Natural killer cell treated with Interleukin-12 subunit alpha and Interleukin-12 subunit beta and Interleukin-15 and Interleukin-18, amount 100 ng/mL, for 72 hours (primary cell): ENCODE measurements around the gene TREX2. TPM values are rescaled to one million over a fixed set of nuclear protein-coding genes. Genes with fewer than 3 reads are reported as not detected.

Experiments used
- ATAC-seq, 2 donors: fragments of 150-1000 bp; cut with Tn5 transposase in 1 of 2; sonication (Bioruptor Pico), chemical (Tn5 transposase) in 1 of 2; 2 replicates each; pipeline ENCODE4 v1.10.0; 2021
- DNase-seq: peaks from one replicate; pipeline ENCODE4 v3.0.0; 2022; ENCODE audit warnings: low spot score
- H3K27ac Mint-ChIP-seq, 2 donors: 1 replicate in 1 of 2; 2 replicates in 1 of 2; pipeline ENCODE4 v1.8.0; 2022; ENCODE audit warnings: mixed read lengths in 2 of 2, mild to moderate bottlenecking in 1 of 2, moderate library complexity in 1 of 2
- H3K27me3 Mint-ChIP-seq, 2 donors: 1 replicate in 1 of 2; 2 replicates in 1 of 2; pipeline ENCODE4 v1.8.0; 2022; ENCODE audit warnings: mixed read lengths in 2 of 2
- H3K36me3 Mint-ChIP-seq: one replicate; pipeline ENCODE4 v1.8.0; 2022; ENCODE audit warnings: mixed read lengths
- H3K4me1 Mint-ChIP-seq, 2 donors: 1 replicate in 1 of 2; 2 replicates in 1 of 2; pipeline ENCODE4 v1.8.0; 2022; ENCODE audit warnings: low read depth in 2 of 2, mixed read lengths in 2 of 2, mild to moderate bottlenecking in 1 of 2
- H3K4me3 Mint-ChIP-seq: one replicate; pipeline ENCODE4 v1.8.0; 2022; ENCODE audit warnings: mixed read lengths
- H3K9me3 Mint-ChIP-seq: 2 replicates; pipeline ENCODE4 v1.8.0; 2022; ENCODE audit warnings: mixed read lengths
- total RNA-seq, 2 donors: library from RNA; stranded (reverse); gene quantifications; one replicate each; pipeline ENCODE4 v1.2.3, GENCODE V29; 2022

Gene TREX2
- 1 to 10 TPM; 1.4 to 4.5 TPM for total RNA-seq

DNA sequence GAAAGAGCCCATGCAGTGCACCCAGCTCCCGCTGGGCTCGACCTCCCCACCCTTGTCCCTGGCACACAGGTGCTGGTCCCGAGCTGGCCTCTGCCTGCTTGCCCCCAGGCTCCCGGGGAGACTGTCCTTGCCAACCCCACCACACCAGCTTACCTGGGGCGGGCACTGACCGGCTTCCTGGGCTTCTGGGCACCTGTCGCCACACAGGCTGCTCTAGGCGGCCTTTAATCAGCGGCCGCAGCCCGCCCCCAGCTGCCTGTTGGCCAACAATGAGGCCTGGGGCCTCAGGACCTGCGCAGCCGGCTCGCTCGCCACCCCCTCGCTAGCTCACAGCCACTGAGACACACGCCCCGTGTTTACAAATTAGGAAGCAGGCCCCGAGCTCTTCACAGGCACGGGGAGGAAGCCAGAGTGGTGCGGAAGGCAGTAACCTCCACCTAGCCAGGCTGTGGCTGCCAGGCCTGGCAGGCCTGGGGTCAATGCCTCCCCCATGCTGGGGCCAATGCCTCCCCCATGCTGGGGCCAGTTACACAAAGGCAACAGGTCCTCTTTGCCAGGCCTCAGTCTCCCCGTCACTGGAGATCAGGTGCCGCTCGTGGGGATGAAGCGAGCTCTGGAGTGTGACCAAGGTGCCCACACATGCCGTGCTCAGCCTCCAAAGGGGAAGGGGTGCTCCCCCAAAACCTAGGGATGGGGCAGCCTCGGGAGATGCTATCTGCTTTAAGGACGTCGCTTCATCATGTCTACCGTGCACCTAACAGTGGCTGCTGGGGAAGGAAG is at the start of gene TREX2:
TREX2 (minus strand) TSS at position 201 of the 780 bp plus-strand sequence. CDS start 626 bp downstream, outside the sequence.
- Mint-ChIP-seq H3K27me3 (no peaks in the 10 kb centered on the region), H3K36me3 (no peaks in the 10 kb centered on the region), H3K4me1 (no peaks in the 10 kb centered on the region), H3K27ac (no peak within 1 kb of the TSS), H3K4me3 (no peak within 1 kb of the TSS), H3K9me3 (no peaks in the 10 kb centered on the region)
- ATAC-seq (no peak), DNase-seq (no peak)

DNA sequence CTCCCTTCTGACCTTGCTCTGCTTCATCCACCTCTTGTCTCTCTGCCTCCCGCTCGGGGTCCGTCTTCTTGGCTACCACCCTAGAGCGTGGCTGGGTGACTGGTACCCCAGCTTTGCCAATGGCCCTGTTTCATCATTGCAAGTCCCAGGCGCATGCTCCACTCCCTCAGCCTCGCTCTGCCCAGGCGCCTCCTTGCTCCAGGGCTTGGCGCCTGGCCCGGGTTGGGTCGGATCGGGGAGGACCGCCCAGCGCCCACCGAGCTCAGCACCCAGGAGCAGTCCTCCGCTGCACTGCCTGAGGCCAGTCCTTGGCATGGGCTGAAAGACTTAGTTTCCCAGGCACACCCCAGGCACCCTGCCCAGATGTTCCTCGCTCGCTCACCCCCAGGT is 49.5 kb upstream of the TREX2 start:
- no peaks in the 10 kb centered on the region for H3K4me1 Mint-ChIP-seq
- no peaks in the 10 kb centered on the region for H3K9me3 Mint-ChIP-seq
- H3K36me3 Mint-ChIP-seq = no peaks in the 10 kb centered on the region
- H3K27me3 Mint-ChIP-seq = peaks cover 0 to 3% of the 10 kb centered on the region in 2 donors
- H3K4me3 Mint-ChIP-seq = no peak overlapping the region
- H3K27ac Mint-ChIP-seq = no peak overlapping the region
- ATAC-seq (no peak), DNase-seq (no peak)

GRCh38 chrX:153494541-153495361 is 48.9 kb upstream of the TREX2 start, which contains the start of gene BGN:
BGN (plus strand) TSS chrX:153494980; CDS start chrX:153504632, 9,652 bp downstream.
- Mint-ChIP-seq H3K27me3 (peaks cover 0 to 3% of the 10 kb centered on the region in 2 donors), H3K4me3 (no peak within 1 kb of the TSS), H3K4me1 (no peaks in the 10 kb centered on the region), H3K9me3 (no peaks in the 10 kb centered on the region), H3K36me3 (no peaks in the 10 kb centered on the region), H3K27ac (no peak within 1 kb of the TSS)
- ATAC-seq (no peak), DNase-seq (no peak)

- H3K36me3 Mint-ChIP-seq = no peaks in the 10 kb centered on the region
These were observed 48.2 kb upstream of the TREX2 start for GRCh38 chrX:153494061-153494460.

DNA sequence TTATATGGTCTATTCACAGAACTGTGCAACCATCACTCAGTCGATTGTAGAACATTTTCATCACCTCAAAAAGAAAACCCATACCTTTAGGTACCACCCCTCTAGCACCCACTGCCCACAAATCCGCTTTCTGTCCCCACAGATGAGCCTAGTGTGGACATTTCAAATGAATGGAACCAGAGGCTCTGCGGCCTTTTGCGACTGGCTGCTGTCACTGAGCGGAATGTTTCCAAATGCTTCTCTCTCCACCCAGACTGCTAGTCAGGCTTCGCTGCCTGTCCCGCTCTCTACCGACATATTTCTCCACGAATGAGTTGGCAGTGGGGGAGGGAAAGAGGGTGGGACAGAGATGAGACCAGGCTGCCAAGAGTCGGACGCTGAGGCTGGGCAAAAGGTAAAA is 47.2 kb upstream of the TREX2 start:
- no peaks in the 10 kb centered on the region for H3K4me1 Mint-ChIP-seq
- DNase-seq (no peak), ATAC-seq (no peak)
- H3K27ac Mint-ChIP-seq = no peak overlapping the region
- peaks cover 0 to 3% of the 10 kb centered on the region in 2 donors for H3K27me3 Mint-ChIP-seq
- no peak overlapping the region for H3K4me3 Mint-ChIP-seq
- no peaks in the 10 kb centered on the region for H3K9me3 Mint-ChIP-seq
- H3K36me3 Mint-ChIP-seq = no peaks in the 10 kb centered on the region

More at GRCh38 chrX:153494061-153494460, 48.2 kb upstream of the TREX2 start:
- Mint-ChIP-seq H3K27ac (no peak overlapping the region), H3K4me1 (no peaks in the 10 kb centered on the region), H3K9me3 (no peaks in the 10 kb centered on the region), H3K27me3 (peaks cover 0 to 3% of the 10 kb centered on the region in 2 donors), H3K4me3 (no peak overlapping the region)
- no peak for ATAC-seq
- DNase-seq = no peak

DNA sequence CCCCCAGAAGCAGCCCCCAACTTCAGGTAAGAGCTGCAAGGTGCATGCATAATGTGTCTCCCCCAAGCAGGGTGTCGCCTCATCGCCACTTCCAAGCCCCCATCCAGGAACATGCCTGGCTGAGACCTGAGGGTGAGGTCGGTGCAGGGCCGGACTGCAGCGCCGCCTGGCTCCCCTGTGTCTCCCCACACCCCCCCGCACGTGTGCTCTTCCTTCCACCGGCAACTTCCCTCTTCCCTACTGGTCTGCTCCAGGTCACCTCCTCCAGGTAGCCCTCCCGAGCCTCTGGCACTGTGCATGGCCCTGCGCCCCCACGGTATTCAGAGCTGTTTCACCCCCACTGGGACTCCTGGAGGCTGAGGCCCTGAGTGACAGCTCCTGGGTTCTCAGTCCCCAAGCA is 46.7 kb upstream of the TREX2 start:
- Mint-ChIP-seq H3K4me3 (no peak overlapping the region), H3K4me1 (no peaks in the 10 kb centered on the region), H3K36me3 (no peaks in the 10 kb centered on the region), H3K27me3 (peaks cover 0 to 3% of the 10 kb centered on the region in 2 donors), H3K9me3 (no peaks in the 10 kb centered on the region), H3K27ac (no peak overlapping the region)
- DNase-seq = no peak
- no peak for ATAC-seq

DNA sequence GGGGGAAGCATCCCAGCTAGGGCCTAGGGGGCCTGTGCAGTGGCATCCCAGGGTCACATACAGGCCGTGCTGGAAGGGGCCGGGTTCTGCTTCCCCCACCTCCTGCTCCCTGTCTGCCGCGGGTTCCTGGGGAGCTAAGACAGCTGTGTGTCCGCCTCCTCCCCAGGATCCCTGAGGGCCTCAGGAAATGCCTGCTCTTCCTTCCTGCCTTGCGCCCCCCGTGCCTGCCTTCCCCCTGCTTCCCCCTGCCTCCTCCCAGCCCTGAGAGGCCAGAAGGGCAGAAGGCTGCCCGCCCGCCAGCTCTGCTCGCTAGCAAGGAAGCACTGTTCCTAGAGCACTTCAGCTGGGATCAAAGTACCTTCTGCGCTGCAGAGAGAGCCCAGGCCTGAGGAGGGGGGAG is 46.1 kb upstream of the TREX2 start:
- Mint-ChIP-seq H3K9me3 (no peaks in the 10 kb centered on the region), H3K4me3 (no peak overlapping the region), H3K4me1 (no peaks in the 10 kb centered on the region), H3K27ac (no peak overlapping the region), H3K27me3 (peaks cover 0 to 3% of the 10 kb centered on the region in 2 donors), H3K36me3 (no peaks in the 10 kb centered on the region)
- DNase-seq = no peak
- ATAC-seq = no peak

DNA sequence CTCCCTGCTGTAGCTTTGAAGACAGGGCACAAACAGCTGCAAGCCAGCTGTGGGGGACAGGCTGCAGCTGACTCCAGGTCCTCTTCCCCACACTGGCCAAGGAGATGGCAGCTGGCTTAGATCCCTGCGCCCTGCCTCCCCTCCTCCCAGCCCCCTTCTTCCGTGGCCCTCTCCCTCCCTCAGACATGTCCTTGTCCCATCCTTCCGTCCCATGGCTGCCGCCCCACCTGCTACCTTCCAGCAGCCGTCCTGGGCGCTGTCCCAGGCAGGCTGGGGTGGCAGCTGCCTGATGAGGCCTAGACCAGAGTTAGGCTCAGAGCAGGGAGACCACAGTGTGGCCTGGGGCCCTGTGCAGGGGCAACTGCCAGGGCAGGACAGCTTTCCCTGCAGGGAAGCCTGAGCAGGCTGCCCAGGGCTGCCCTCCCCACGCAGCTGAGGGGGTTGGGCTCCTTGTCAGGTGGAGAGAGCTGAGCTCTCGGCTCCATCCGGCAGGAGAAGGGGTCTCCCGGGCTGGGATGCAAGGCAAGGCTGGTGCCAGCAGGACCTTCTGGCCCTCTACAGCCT is 45.6 kb upstream of the TREX2 start:
- H3K27me3 Mint-ChIP-seq = peaks cover 0 to 3% of the 10 kb centered on the region in 2 donors
- H3K4me1 Mint-ChIP-seq = no peaks in the 10 kb centered on the region
- DNase-seq (no peak), ATAC-seq (no peak)
- H3K4me3 Mint-ChIP-seq = no peak overlapping the region
- H3K27ac Mint-ChIP-seq = no peak overlapping the region
- no peaks in the 10 kb centered on the region for H3K36me3 Mint-ChIP-seq
- H3K9me3 Mint-ChIP-seq = no peaks in the 10 kb centered on the region

- no peak overlapping the region for H3K27ac Mint-ChIP-seq
- no peak overlapping the region for H3K4me3 Mint-ChIP-seq
- H3K4me1 Mint-ChIP-seq = no peaks in the 10 kb centered on the region
- H3K27me3 Mint-ChIP-seq = peaks cover 0 to 3% of the 10 kb centered on the region in 2 donors
- H3K36me3 Mint-ChIP-seq = no peaks in the 10 kb centered on the region
- no peak for DNase-seq
- ATAC-seq = no peak
- no peaks in the 10 kb centered on the region for H3K9me3 Mint-ChIP-seq
These were observed 44.5 kb upstream of the TREX2 start for GRCh38 chrX:153490217-153490930.

- H3K4me1 Mint-ChIP-seq = no peaks in the 10 kb centered on the region
- DNase-seq (no peak), ATAC-seq (no peak)
- H3K9me3 Mint-ChIP-seq = no peaks in the 10 kb centered on the region
- H3K27me3 Mint-ChIP-seq = no peaks in the 10 kb centered on the region
- H3K27ac Mint-ChIP-seq = no peak overlapping the region
- no peaks in the 10 kb centered on the region for H3K36me3 Mint-ChIP-seq
- no peak overlapping the region for H3K4me3 Mint-ChIP-seq
These were observed 42.5 kb upstream of the TREX2 start for GRCh38 chrX:153488231-153488914.

DNA sequence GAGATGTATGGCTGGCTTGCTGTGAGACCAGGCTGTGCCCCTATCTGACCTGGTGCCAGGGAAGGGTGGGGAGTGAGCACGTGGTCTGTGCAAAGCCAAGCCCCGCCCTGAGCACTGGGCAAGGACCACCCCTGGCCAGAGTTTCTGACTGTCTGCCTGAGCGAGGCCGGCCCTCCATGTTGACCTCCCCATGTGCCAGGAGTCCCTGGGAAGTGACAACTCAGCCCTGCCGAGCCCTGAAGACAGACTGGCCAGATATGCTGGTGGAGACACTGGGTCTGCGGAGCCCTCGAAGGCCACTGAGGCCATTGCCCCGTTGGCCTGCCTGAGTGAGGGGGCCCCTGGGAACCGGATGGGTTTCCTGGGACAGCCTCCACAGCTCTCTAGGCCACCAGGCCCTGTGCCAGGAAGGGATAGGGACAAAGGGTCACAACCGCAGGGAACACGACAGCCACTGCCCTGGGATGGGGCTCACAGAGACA is 41.8 kb upstream of the TREX2 start:
- H3K27ac Mint-ChIP-seq = no peak overlapping the region

DNA sequence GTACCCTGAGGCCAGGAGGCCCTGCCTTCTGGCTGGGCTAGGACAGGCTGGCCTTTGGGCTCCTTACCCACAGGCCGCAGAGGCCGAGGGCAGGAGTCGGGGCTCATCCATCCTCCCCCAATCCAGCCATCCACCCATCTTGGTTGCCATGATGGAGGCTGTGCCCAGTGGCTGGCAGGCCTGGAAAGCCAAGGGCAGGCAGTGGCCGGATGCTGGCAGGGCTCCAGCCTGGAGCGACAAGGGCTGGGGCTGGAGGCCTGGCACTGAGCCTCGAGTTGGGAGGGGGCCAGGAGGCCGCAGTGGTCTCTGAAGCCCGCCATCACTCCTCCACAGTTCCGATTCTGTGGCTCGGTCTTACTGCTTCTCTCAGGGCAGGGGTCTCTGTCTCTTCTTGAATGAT is 40.3 kb upstream of the TREX2 start:
- no peak overlapping the region for H3K27ac Mint-ChIP-seq
- no peak for DNase-seq
- no peak for ATAC-seq
- no peaks in the 10 kb centered on the region for H3K9me3 Mint-ChIP-seq
- no peaks in the 10 kb centered on the region for H3K4me1 Mint-ChIP-seq
- H3K27me3 Mint-ChIP-seq = no peaks in the 10 kb centered on the region
- no peak overlapping the region for H3K4me3 Mint-ChIP-seq
- no peaks in the 10 kb centered on the region for H3K36me3 Mint-ChIP-seq

More for the DNA sequence above, 41.8 kb upstream of the TREX2 start:
- Mint-ChIP-seq H3K36me3 (no peaks in the 10 kb centered on the region), H3K4me1 (no peaks in the 10 kb centered on the region), H3K27me3 (no peaks in the 10 kb centered on the region), H3K4me3 (no peak overlapping the region), H3K9me3 (no peaks in the 10 kb centered on the region)
- ATAC-seq = no peak
- no peak for DNase-seq
